Measurements from ENCODE around the gene TGFBR2.

GRCh38 chr3:30620402-30621360 is 14.3 kb downstream of the TGFBR2 start:
- TF ChIP-seq EZH2 (IDR thresholded peaks at IDR 0.05), result no peak
- TF ChIP-seq POLR2AphosphoS5 (IDR thresholded peaks at IDR 0.05; ENCODE audit: borderline replicate concordance, low read depth, low read length), result no peak
- no peak for TF ChIP-seq FOXP2 (optimal IDR thresholded peaks at IDR 0.05; ENCODE audit: control extremely low read depth, extremely low read length, insufficient read depth)

All from SK-N-MC (cell line).